AG10803 (cell line): ENCODE measurements around the gene FOXN3.
A peak's percentile ranks its signal among the peaks of the same experiment; 100 is the strongest.

Source experiments
- DNase-seq: peaks from one replicate; pipeline ENCODE4 v3.0.0; 2010; ENCODE audit warnings: low read depth
- H3K4me3 ChIP-seq: 2 replicates; pipeline ENCODE4 v1.5.1; 2011; ENCODE audit warnings: mild to moderate bottlenecking, low read length, control low read depth
- TF ChIP-seq, protein P1 (sequence below): conservative IDR thresholded peaks from 2 replicates; pipeline ENCODE4 v1.5.1; 2011; ENCODE audit warnings: mild to moderate bottlenecking, low read length, control low read depth, inconsistent platforms

The FOXN3 gene

DNA sequence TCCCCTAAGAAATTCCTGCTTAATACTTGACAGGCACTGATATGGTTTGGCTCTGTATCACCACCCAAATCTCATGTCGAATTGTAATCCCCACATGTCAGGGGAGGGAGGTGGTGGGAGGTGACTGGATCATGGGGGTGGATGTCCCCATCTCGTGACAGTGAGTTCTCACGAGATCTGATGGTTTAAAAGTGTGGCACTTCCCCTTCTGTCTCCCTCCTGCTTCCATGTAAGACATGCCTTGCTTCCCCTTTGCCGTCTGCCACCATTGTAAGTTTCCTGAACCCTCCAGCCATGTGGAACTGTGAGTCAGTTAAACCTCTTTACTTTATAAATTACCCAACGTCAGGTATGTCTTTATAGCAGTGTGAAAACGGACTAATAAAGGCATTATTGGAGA is 198.0 kb downstream of the FOXN3 start:
- no peak for DNase-seq
- H3K4me3 ChIP-seq, result no peak overlapping the region
- TF ChIP-seq, protein P1, sequence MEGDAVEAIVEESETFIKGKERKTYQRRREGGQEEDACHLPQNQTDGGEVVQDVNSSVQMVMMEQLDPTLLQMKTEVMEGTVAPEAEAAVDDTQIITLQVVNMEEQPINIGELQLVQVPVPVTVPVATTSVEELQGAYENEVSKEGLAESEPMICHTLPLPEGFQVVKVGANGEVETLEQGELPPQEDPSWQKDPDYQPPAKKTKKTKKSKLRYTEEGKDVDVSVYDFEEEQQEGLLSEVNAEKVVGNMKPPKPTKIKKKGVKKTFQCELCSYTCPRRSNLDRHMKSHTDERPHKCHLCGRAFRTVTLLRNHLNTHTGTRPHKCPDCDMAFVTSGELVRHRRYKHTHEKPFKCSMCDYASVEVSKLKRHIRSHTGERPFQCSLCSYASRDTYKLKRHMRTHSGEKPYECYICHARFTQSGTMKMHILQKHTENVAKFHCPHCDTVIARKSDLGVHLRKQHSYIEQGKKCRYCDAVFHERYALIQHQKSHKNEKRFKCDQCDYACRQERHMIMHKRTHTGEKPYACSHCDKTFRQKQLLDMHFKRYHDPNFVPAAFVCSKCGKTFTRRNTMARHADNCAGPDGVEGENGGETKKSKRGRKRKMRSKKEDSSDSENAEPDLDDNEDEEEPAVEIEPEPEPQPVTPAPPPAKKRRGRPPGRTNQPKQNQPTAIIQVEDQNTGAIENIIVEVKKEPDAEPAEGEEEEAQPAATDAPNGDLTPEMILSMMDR, result no peak

- TF ChIP-seq, protein P1, result no peak
- H3K4me3 ChIP-seq, result no peak overlapping the region
- DNase-seq, result peak; percentile 25
Observed at GRCh38 chr14:89217891-89218290, 199.1 kb downstream of the FOXN3 start.

DNA sequence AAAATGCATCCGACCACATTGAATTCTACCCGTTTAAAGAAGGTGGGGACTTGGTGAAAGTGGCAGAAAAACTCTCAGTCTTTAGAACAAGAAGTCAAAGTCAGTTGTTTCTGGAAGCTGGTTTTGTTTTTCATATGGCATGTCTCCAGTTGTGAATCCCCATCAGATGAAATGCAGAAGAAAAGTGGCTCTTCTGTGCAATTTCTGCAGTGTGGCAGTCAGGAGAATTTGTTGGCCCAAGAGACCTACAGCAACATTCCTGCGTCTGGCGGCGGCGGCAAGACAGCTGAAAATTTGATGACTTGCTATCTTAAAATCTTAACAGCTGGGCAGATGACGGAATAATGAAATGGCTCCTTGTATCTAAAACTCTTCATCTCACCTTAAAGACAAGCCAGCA is 201.5 kb downstream of the FOXN3 start:
- peak; percentile 60 for DNase-seq
- no peak overlapping the region for H3K4me3 ChIP-seq
- TF ChIP-seq, protein P1, result no peak

DNA sequence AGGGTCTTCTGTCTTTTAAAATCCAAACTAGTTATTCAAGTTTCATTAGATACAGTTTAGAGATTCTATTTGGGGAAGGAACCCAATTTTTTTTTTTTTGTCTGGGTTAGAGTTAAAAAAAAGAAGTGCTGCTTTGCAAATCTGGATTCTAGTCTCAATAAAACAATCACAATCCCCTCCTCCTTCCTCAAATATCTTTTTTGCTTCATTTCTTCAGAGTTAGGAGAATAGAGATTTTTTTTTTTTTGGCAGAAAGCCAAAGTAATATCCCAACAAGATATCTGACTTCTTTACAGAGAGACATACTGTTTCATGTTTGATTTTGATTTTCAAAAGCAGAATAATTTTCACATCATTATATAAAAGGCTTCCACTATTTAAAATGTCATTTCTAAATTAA is 201.9 kb downstream of the FOXN3 start:
- H3K4me3 ChIP-seq, result no peak overlapping the region
- TF ChIP-seq, protein P1, result no peak
- no peak for DNase-seq

DNA sequence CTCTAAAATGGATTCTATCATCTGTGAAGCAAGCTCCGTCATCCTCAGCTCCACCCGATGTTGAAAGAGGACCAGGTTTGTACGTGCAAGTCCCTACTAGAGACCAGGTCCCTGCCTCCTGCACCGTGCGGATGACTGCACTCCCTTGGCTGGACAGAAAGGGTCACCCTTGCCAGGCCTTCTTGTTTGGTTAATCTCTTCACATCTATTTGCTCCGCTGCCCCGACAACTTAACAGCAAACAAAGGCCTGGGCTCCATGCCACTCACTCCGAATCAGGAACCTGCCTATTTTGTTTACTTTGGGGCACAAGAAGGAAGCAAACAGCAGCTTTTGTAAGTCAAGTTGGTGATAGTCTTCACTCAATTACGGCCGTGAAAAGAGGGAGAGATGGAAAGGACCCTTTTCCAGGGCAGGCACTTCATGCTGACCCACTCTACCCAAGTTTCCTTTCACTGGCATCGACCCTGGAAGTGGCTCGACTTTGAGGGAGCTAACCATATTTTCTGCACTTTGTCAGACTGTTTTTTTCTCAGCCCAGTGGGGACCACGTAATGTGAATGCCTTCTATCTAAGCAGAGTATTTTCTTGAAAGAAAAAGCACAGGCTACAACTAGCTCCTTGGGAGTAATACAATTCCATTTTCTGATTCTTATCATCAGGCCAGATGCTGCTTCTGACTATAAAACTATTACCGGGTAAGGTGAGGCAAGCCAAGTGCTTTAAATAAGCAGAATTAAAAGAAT is 202.6 kb downstream of the FOXN3 start:
- TF ChIP-seq, protein P1, result no peak
- H3K4me3 ChIP-seq, result no peak overlapping the region

DNA sequence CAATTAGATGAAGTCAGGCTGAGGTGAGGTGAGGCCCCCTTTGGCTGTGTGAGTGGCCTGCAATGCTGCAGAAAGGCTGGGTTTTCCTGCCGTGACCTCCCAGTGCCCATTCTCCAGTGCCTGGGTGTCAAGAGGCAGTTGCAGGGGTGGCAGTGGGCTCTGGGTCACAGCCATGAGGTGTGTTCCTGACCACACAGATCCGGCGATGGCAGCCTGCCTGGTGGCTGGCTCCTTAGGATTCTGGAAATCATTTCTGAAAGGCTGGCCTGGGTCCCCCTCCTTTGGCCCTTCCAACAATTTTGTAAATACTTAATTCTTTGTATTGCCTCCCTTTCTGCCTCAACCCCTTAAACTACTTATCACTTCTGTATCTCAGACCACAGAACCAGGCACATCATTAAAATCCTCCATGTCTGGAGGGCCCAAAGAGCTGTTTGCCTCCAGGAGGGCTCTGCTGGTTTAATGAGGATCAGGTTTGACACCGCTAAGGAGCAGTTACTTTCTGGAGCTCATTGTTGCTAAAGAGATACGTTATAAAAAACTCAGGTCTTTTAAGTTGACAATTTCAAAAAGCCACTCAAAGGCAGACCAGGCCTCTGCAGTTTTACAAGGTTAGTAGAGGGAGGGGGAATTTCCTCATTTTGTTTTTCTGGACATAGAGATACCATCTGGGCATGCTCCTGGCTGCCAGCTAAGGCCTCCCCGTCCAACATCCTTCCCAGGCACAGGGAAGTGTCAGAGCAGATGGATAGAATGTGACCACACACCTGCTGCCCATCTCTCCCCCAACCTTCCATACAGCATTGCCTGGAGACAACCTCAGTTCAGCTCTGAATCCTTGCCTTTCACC is 204.4 kb downstream of the FOXN3 start:
- H3K4me3 ChIP-seq, result no peak overlapping the region
- TF ChIP-seq, protein P1, result no peak
- DNase-seq, result no peak

More for the DNA sequence above, 202.6 kb downstream of the FOXN3 start:
- DNase-seq, result peak; percentile 31

GRCh38 chr14:89209558-89209957 is 207.5 kb downstream of the FOXN3 start:
- no peak for DNase-seq
- H3K4me3 ChIP-seq, result no peak overlapping the region
- TF ChIP-seq, protein P1, result no peak
